Activated CD4-positive, alpha-beta memory T cell treated with anti-CD3 and anti-CD28 coated beads for 36 hours (primary cell): ENCODE results near the gene CLHC1. TPM values are rescaled to one million over a fixed set of nuclear protein-coding genes. Genes with fewer than 3 reads are reported as not detected.
"Not testable (repeated sequence)": the region's sequence is repeated elsewhere in the genome, so short reads cannot be mapped to it uniquely, and the experiment has no call there.

Experiments
- CTCF ChIA-PET: fragments of 350-600 bp; sonication (Branson Sonifier 250); formaldehyde crosslinking; loops from one replicate; lab custom pipeline; 2021; ENCODE audit warnings: antibody characterized with exemption, inconsistent platforms; lab: Charles Lee
- POLR2A ChIA-PET: fragments of 350-600 bp; sonication (Branson Sonifier 250); formaldehyde crosslinking; loops from one replicate; lab custom pipeline; 2021; ENCODE audit warnings: antibody characterized with exemption; lab: Charles Lee
- DNase-seq: peaks from one replicate; pipeline ENCODE4 v3.0.0-alpha.2; 2020
- H3K27ac Mint-ChIP-seq: one replicate; pipeline ENCODE4 v1.8.0; 2021; ENCODE audit warnings: mixed read lengths
- H3K27me3 Mint-ChIP-seq: one replicate; pipeline ENCODE4 v1.8.0; 2021; ENCODE audit warnings: mixed read lengths
- H3K36me3 Mint-ChIP-seq: one replicate; pipeline ENCODE4 v1.8.0; 2021; ENCODE audit warnings: mixed read lengths
- H3K4me1 Mint-ChIP-seq: one replicate; pipeline ENCODE4 v1.8.0; 2021; ENCODE audit warnings: low read depth, mixed read lengths
- H3K4me3 Mint-ChIP-seq: one replicate; pipeline ENCODE4 v1.8.0; 2021; ENCODE audit warnings: mild to moderate bottlenecking, mixed read lengths
- H3K9me3 Mint-ChIP-seq: one replicate; pipeline ENCODE4 v1.8.0; 2021; ENCODE audit warnings: mixed read lengths
- intact Hi-C: fragments of 100-400 bp; cut with micrococcal nuclease; formaldehyde crosslinking; loops from one replicate; pipeline ENCODE4 v1.15.1; 2023
- total RNA-seq, 2 experiments: library from RNA; stranded (reverse); gene quantifications; one replicate each; pipeline ENCODE4 v1.2.3, GENCODE V29; 2021

Gene CLHC1
- total RNA-seq, 2 experiments from 2014 or later, result 5.5 to 7.5 TPM

- H3K4me1 Mint-ChIP-seq, result peaks cover 57% of the 10 kb centered on the region
- intact Hi-C loops, result loop anchor here (5.0 kb wide), 2 partner anchors 52 to 658 kb away; no protein-coding TSS in a partner anchor
- CTCF ChIA-PET, result no interaction called here
Measured at GRCh38 chr2:55230551-55230950, 1.5 kb downstream of the CLHC1 start.

GRCh38 chr2:55229221-55229620 is 2.9 kb downstream of the CLHC1 start:
- Mint-ChIP-seq H3K4me1 (peaks cover 45% of the 10 kb centered on the region), H3K4me3 (no peak overlapping the region), H3K9me3 (no peaks in the 10 kb centered on the region), H3K36me3 (peaks cover 27% of the 10 kb centered on the region), H3K27me3 (no peaks in the 10 kb centered on the region), H3K27ac (peak overlapping the region; percentile 1)
- no peak for DNase-seq
- ChIA-PET POLR2A (no interaction called here), CTCF (no interaction called here)
- intact Hi-C loops, result no loop called here

More at GRCh38 chr2:55230551-55230950, 1.5 kb downstream of the CLHC1 start:
- Mint-ChIP-seq H3K27ac (no peak overlapping the region), H3K36me3 (peaks cover 40% of the 10 kb centered on the region), H3K4me3 (peak overlapping the region; percentile 6), H3K9me3 (no peaks in the 10 kb centered on the region), H3K27me3 (no peaks in the 10 kb centered on the region)
- no peak for DNase-seq
- POLR2A ChIA-PET, result no interaction called here

- peaks cover 38% of the 10 kb centered on the region for H3K4me1 Mint-ChIP-seq
- intact Hi-C loops, result no loop called here
- no peak for DNase-seq
- H3K27ac Mint-ChIP-seq, result peak overlapping the region; percentile 69
- CTCF ChIA-PET, result no interaction called here
- H3K27me3 Mint-ChIP-seq, result no peaks in the 10 kb centered on the region
- no peaks in the 10 kb centered on the region for H3K9me3 Mint-ChIP-seq
- POLR2A ChIA-PET, result no interaction called here
- H3K36me3 Mint-ChIP-seq, result peaks cover 17% of the 10 kb centered on the region
- no peak overlapping the region for H3K4me3 Mint-ChIP-seq
Measured at GRCh38 chr2:55228226-55228563, 3.9 kb downstream of the CLHC1 start.

GRCh38 chr2:55227437-55228225 is 4.5 kb downstream of the CLHC1 start:
- Mint-ChIP-seq H3K4me1 (peaks cover 39% of the 10 kb centered on the region), H3K27ac (peak overlapping the region; percentile 69), H3K36me3 (peaks cover 12% of the 10 kb centered on the region)
- POLR2A ChIA-PET, intact Hi-C loops, H3K9me3 Mint-ChIP-seq, H3K4me3 Mint-ChIP-seq, DNase-seq, CTCF ChIA-PET, H3K27me3 Mint-ChIP-seq: not testable (repeated sequence)

GRCh38 chr2:55225481-55226020 is 6.5 kb downstream of the CLHC1 start:
- ChIA-PET POLR2A (no interaction called here), CTCF (interaction anchor here (1.2 kb wide), 1 partner anchor 177 kb away, joined by 3 read pairs; no protein-coding TSS in a partner anchor)
- Mint-ChIP-seq H3K9me3 (no peaks in the 10 kb centered on the region), H3K4me3 (no peak overlapping the region), H3K27me3 (no peaks in the 10 kb centered on the region), H3K27ac (no peak overlapping the region), H3K4me1 (peaks cover 47% of the 10 kb centered on the region), H3K36me3 (peaks cover 9% of the 10 kb centered on the region)
- intact Hi-C loops, result no loop called here
- no peak for DNase-seq

GRCh38 chr2:55224761-55225261 is 7.3 kb downstream of the CLHC1 start:
- Mint-ChIP-seq H3K9me3 (no peaks in the 10 kb centered on the region), H3K36me3 (peaks cover 9% of the 10 kb centered on the region), H3K4me1 (peaks cover 46% of the 10 kb centered on the region), H3K4me3 (no peak overlapping the region), H3K27me3 (no peaks in the 10 kb centered on the region), H3K27ac (no peak overlapping the region)
- POLR2A ChIA-PET, result interaction anchor here (0.7 to 3.0 kb wide), 2 partner anchors 8 to 309 kb away, joined by 4 to 22 read pairs; partner anchors contain the start of genes CLHC1 and RPS27A
- CTCF ChIA-PET, result interaction anchor here (1.2 kb wide), 1 partner anchor 176 kb away, joined by 3 read pairs; no protein-coding TSS in a partner anchor
- intact Hi-C loops, result no loop called here
- DNase-seq, result no peak

GRCh38 chr2:55223958-55224760 is 7.9 kb downstream of the CLHC1 start:
- Mint-ChIP-seq H3K27ac (peak overlapping the region; percentile 76), H3K4me3 (peak overlapping the region; percentile 67), H3K36me3 (peaks cover 7% of the 10 kb centered on the region), H3K4me1 (peaks cover 42% of the 10 kb centered on the region), H3K9me3 (no peaks in the 10 kb centered on the region), H3K27me3 (no peaks in the 10 kb centered on the region)
- peak; percentile 16 for DNase-seq
- intact Hi-C loops, result loop anchor here (1.0 to 2.0 kb wide), 2 partner anchors 8 to 173 kb away; partner anchors contain the start of genes CLHC1, RPS27A and RTN4
- CTCF ChIA-PET, result interaction anchor here (1.1 to 2.0 kb wide), 2 partner anchors 9 to 209 kb away, joined by 3 to 6 read pairs; partner anchors contain the start of genes CLHC1 and RPS27A
- POLR2A ChIA-PET, result interaction anchor here (0.7 to 3.0 kb wide), 4 partner anchors 9 to 310 kb away, joined by 4 to 22 read pairs (median 6); partner anchors contain the start of genes CLHC1, RPS27A and RTN4

- POLR2A ChIA-PET, result no interaction called here
- Mint-ChIP-seq H3K36me3 (no peaks in the 10 kb centered on the region), H3K4me1 (no peaks in the 10 kb centered on the region), H3K9me3 (no peaks in the 10 kb centered on the region), H3K4me3 (no peak overlapping the region), H3K27ac (no peak overlapping the region), H3K27me3 (no peaks in the 10 kb centered on the region)
- CTCF ChIA-PET, result no interaction called here
- intact Hi-C loops, result no loop called here
- DNase-seq, result no peak
Measured at GRCh38 chr2:55213822-55214221, 18.3 kb downstream of the CLHC1 start.

GRCh38 chr2:55204950-55205349 is 27.1 kb downstream of the CLHC1 start:
- Mint-ChIP-seq H3K4me1 (no peaks in the 10 kb centered on the region), H3K36me3 (peaks cover 22% of the 10 kb centered on the region), H3K27me3 (no peaks in the 10 kb centered on the region), H3K27ac (no peak overlapping the region), H3K9me3 (peaks cover 5% of the 10 kb centered on the region), H3K4me3 (no peak overlapping the region)
- DNase-seq, result no peak
- intact Hi-C loops, result no loop called here
- POLR2A ChIA-PET, result no interaction called here
- CTCF ChIA-PET, result interaction anchor here (0.6 kb wide), 1 partner anchor 184 kb away, joined by 4 read pairs; no protein-coding TSS in a partner anchor

- Mint-ChIP-seq H3K9me3 (peaks cover 5% of the 10 kb centered on the region), H3K27ac (no peak overlapping the region), H3K27me3 (no peaks in the 10 kb centered on the region), H3K4me3 (no peak overlapping the region), H3K36me3 (peaks cover 26% of the 10 kb centered on the region), H3K4me1 (no peaks in the 10 kb centered on the region)
- POLR2A ChIA-PET, result no interaction called here
- CTCF ChIA-PET, result no interaction called here
- intact Hi-C loops, result no loop called here
- DNase-seq, result no peak
Measured at GRCh38 chr2:55204536-55204935, 27.6 kb downstream of the CLHC1 start.

GRCh38 chr2:55200416-55200815 is 31.7 kb downstream of the CLHC1 start:
- H3K36me3 Mint-ChIP-seq, result peaks cover 35% of the 10 kb centered on the region
- no peaks in the 10 kb centered on the region for H3K27me3 Mint-ChIP-seq
- no peak overlapping the region for H3K4me3 Mint-ChIP-seq
- H3K9me3 Mint-ChIP-seq, result peaks cover 5% of the 10 kb centered on the region
- no peak for DNase-seq
- no peaks in the 10 kb centered on the region for H3K4me1 Mint-ChIP-seq
- POLR2A ChIA-PET, result no interaction called here
- CTCF ChIA-PET, result no interaction called here
- H3K27ac Mint-ChIP-seq, result no peak overlapping the region
- intact Hi-C loops, result no loop called here
